NCI-H524 (cell line): ENCODE data around the gene HOPX.
A peak's percentile ranks its signal among the peaks of the same experiment; 100 is the strongest.
"Not testable (repeated sequence)": the region's sequence is repeated elsewhere in the genome, so short reads cannot be mapped to it uniquely, and the experiment has no call there.

Experiments used
- DNase-seq, 2 experiments: peaks; one replicate each; lab custom pipeline; 2025; lab: John Stamatoyannopoulos, UW

Gene HOPX

GRCh38 chr4:56681158-56681852, at the start of gene HOPX:
HOPX (minus strand) TSS chr4:56681296; CDS start chr4:56657816, 23,480 bp downstream.
- DNase-seq = no peak

GRCh38 chr4:56730097-56730496, 49.0 kb upstream of the HOPX start:
- peak; percentile 4 to 54 for DNase-seq

GRCh38 chr4:56728512-56728911, 47.4 kb upstream of the HOPX start:
- DNase-seq = peak in 1 of 2 experiments; percentile 38

- DNase-seq = no peak
Observed at GRCh38 chr4:56727150-56727549, 46.1 kb upstream of the HOPX start.

GRCh38 chr4:56726593-56726992, 45.5 kb upstream of the HOPX start:
- DNase-seq = not testable (repeated sequence)

GRCh38 chr4:56723659-56724230, 42.6 kb upstream of the HOPX start:
- no peak for DNase-seq

GRCh38 chr4:56723201-56723605, 42.1 kb upstream of the HOPX start:
- DNase-seq = no peak

GRCh38 chr4:56708146-56708545, 27.1 kb upstream of the HOPX start:
- DNase-seq = no peak

- no peak for DNase-seq
Observed at GRCh38 chr4:56705966-56706365, 24.9 kb upstream of the HOPX start.

- no peak for DNase-seq
Observed at GRCh38 chr4:56705334-56705733, 24.2 kb upstream of the HOPX start.

- DNase-seq = no peak
Observed at GRCh38 chr4:56704089-56704871, 23.2 kb upstream of the HOPX start.

GRCh38 chr4:56703378-56703777, 22.3 kb upstream of the HOPX start:
- DNase-seq = no peak

GRCh38 chr4:56701644-56702043, 20.5 kb upstream of the HOPX start:
- DNase-seq = no peak

- DNase-seq = no peak
Observed at GRCh38 chr4:56701161-56701480, 20.0 kb upstream of the HOPX start.

GRCh38 chr4:56699537-56700105, 18.5 kb upstream of the HOPX start:
- DNase-seq = peak; percentile 35 to 86

- DNase-seq = no peak
Observed at GRCh38 chr4:56698329-56698728, 17.2 kb upstream of the HOPX start.

- no peak for DNase-seq
Observed at GRCh38 chr4:56696056-56696455, 15.0 kb upstream of the HOPX start.

- not testable (repeated sequence) for DNase-seq
Observed at GRCh38 chr4:56693476-56693875, 12.4 kb upstream of the HOPX start.

- DNase-seq = peak; percentile 88 to 91
Observed at GRCh38 chr4:56692576-56692975, 11.5 kb upstream of the HOPX start.

GRCh38 chr4:56691425-56691824, 10.3 kb upstream of the HOPX start:
- DNase-seq = no peak

- no peak for DNase-seq
Observed at GRCh38 chr4:56690393-56690792, 9.3 kb upstream of the HOPX start.

GRCh38 chr4:56689201-56689969, 8.3 kb upstream of the HOPX start:
- peak in 1 of 2 experiments; percentile 7 for DNase-seq
